Heart left ventricle (tissue), 13 donors: ENCODE measurements around the gene NUTM2A.
"Not testable (repeated sequence)": the region's sequence is repeated elsewhere in the genome, so short reads cannot be mapped to it uniquely, and the experiment has no call there.

ENCODE experiments used
- POLR2A ChIP-seq, 2 donors: fragments of 450-650 bp; IDR thresholded peaks; one replicate each; pipeline ENCODE4 v1.6.1; 2017; ENCODE audit warnings: antibody characterized with exemption in 2 of 2, mild to moderate bottlenecking in 2 of 2, moderate library complexity in 2 of 2
- TF ChIP-seq, protein P1 (sequence below), 12 donors: fragments of 200-600 bp; sonication (generic) in 4 of 12; IDR thresholded peaks; one replicate each; pipeline versions ENCODE4 v1.5.0 to v1.8.0; 2018 to 2022; ENCODE audit warnings: antibody characterized with exemption in 12 of 12, mild to moderate bottlenecking in 5 of 12
- donor health status: ischemic (EF 13 %, LVEDD 7.1; RV severe dilation, severe dysfunction).
- donor health status: DM: no; HTN: yes; CAD: no.
- donor health status: DM: no; HTN: no; CAD: no.
- donor health status: ischemic (EF 25% LVEDD 6.9; RV normal size, moderate dysfunction).
- donor health status: ischemic (EF 25% LVEDD 5.7; RV mildly dilated, moderate dysfunction).
- donor health status: ischemic (EF 35%, LVEDD 5.7; RV mildly dilated, moderate dysfunction).
- donor health status: nonischemic (EF 11% LVEDD 7.7; RV severe dilation, severe dysfunction).
- donor health status: DM: yes; HTN: yes; CAD: no.
- donor health status: PGD.
- donor health status: ischemic (EF 29% LVEDD 5.4; RV normal size, mild dysfunction).
- donor health status: nonischemic (EF 23%, LVEDD 6.1; RV moderate dilation, normal function).

GRCh38 chr10:87247335-87247734 is 22.1 kb downstream of the NUTM2A start:
- TF ChIP-seq, protein P1, sequence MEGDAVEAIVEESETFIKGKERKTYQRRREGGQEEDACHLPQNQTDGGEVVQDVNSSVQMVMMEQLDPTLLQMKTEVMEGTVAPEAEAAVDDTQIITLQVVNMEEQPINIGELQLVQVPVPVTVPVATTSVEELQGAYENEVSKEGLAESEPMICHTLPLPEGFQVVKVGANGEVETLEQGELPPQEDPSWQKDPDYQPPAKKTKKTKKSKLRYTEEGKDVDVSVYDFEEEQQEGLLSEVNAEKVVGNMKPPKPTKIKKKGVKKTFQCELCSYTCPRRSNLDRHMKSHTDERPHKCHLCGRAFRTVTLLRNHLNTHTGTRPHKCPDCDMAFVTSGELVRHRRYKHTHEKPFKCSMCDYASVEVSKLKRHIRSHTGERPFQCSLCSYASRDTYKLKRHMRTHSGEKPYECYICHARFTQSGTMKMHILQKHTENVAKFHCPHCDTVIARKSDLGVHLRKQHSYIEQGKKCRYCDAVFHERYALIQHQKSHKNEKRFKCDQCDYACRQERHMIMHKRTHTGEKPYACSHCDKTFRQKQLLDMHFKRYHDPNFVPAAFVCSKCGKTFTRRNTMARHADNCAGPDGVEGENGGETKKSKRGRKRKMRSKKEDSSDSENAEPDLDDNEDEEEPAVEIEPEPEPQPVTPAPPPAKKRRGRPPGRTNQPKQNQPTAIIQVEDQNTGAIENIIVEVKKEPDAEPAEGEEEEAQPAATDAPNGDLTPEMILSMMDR (IDR thresholded peaks at IDR 0.05): not testable (repeated sequence)
- TF ChIP-seq POLR2A (IDR thresholded peaks at IDR 0.05): not testable (repeated sequence)
